Astrocyte (in vitro differentiated cells and primary cell): ENCODE results near the gene PRTG.

Source experiments
- CTCF ChIP-seq: IDR thresholded peaks from 2 replicates; pipeline ENCODE4 v1.5.1; 2011; ENCODE audit warnings: low read depth, mild to moderate bottlenecking, inconsistent platforms, low read length, moderate library complexity; ENCODE audit not compliant: insufficient read depth
- EZH2 ChIP-seq: IDR thresholded peaks from 2 replicates; pipeline ENCODE4 v1.6.1; 2012; ENCODE audit warnings: mild to moderate bottlenecking, low read length, inconsistent platforms; ENCODE audit not compliant: insufficient read depth

GRCh38 chr15:55587321-55588069 lies 155.5 kb downstream of the PRTG start:
- TF ChIP-seq CTCF (no peak), EZH2 (no peak)
